Brain microvascular endothelial cell (primary cell): ENCODE results near the gene MYPOP.

ENCODE experiments used
- DNase-seq: peaks from one replicate; pipeline ENCODE4 v3.0.0-alpha.2; 2020
- H3K27ac ChIP-seq: fragments of 250-450 bp; sonication (Bioruptor Pico); 2 replicates; pipeline ENCODE4 v1.5.1; 2020; ENCODE audit warnings: mild to moderate bottlenecking, moderate library complexity
- H3K27me3 ChIP-seq: fragments of 250-450 bp; sonication (Bioruptor Pico); replicated peaks from 2 replicates; pipeline ENCODE4 v1.5.1; 2020; ENCODE audit warnings: mild to moderate bottlenecking
- H3K36me3 ChIP-seq: fragments of 250-450 bp; sonication (Bioruptor Pico); replicated peaks from 2 replicates; pipeline ENCODE4 v1.5.1; 2020; ENCODE audit warnings: mild to moderate bottlenecking
- H3K4me3 ChIP-seq: 2 replicates; pipeline ENCODE4 v1.5.1; 2011; ENCODE audit warnings: low read depth, mild to moderate bottlenecking, control low read depth, low read length, moderate library complexity
- CTCF ChIP-seq: IDR thresholded peaks from 2 replicates; pipeline ENCODE4 v1.5.1; 2011; ENCODE audit warnings: low read depth, mild to moderate bottlenecking, moderate library complexity, low read length, control low read depth, inconsistent platforms; ENCODE audit errors: missing control alignments
- in situ Hi-C: cut with HindIII; loops from 2 replicates; pipeline ENCODE4 v1.10.0; 2017; ENCODE audit warnings: low sequenced_read_pairs, low pct_ligation_motif_present

The MYPOP gene

GRCh38 chr19:45879055-45879454 lies 23.4 kb downstream of the MYPOP start:
- Histone ChIP-seq H3K4me3 (no peak overlapping the region), H3K27ac (no peak overlapping the region), H3K36me3 (no peaks in the 10 kb centered on the region), H3K27me3 (no peaks in the 10 kb centered on the region)
- DNase-seq: no peak
- TF ChIP-seq CTCF: no peak
- in situ Hi-C loops: no loop called here

- DNase-seq: no peak
- H3K27ac ChIP-seq: no peak overlapping the region
- H3K4me3 ChIP-seq: no peak overlapping the region
- TF ChIP-seq CTCF: no peak
- H3K27me3 ChIP-seq: no peaks in the 10 kb centered on the region
- in situ Hi-C loops: no loop called here
- H3K36me3 ChIP-seq: no peaks in the 10 kb centered on the region
Measured at GRCh38 chr19:45878043-45878794, 24.2 kb downstream of the MYPOP start.

GRCh38 chr19:45876411-45877197 lies 25.8 kb downstream of the MYPOP start:
- DNase-seq: peak; percentile 24
- Histone ChIP-seq H3K27ac (peak overlapping the region; percentile 9), H3K27me3 (no peaks in the 10 kb centered on the region), H3K36me3 (no peaks in the 10 kb centered on the region), H3K4me3 (peak overlapping the region; percentile 20)
- in situ Hi-C loops: no loop called here
- TF ChIP-seq CTCF: no peak

- no peak for DNase-seq
- TF ChIP-seq CTCF: no peak
- H3K27me3 ChIP-seq: no peaks in the 10 kb centered on the region
- no peak overlapping the region for H3K4me3 ChIP-seq
- in situ Hi-C loops: no loop called here
- no peaks in the 10 kb centered on the region for H3K36me3 ChIP-seq
- H3K27ac ChIP-seq: no peak overlapping the region
Measured at GRCh38 chr19:45876161-45876410, 26.3 kb downstream of the MYPOP start.

- TF ChIP-seq CTCF: no peak
- in situ Hi-C loops: no loop called here
- Histone ChIP-seq H3K36me3 (no peaks in the 10 kb centered on the region), H3K27me3 (no peaks in the 10 kb centered on the region), H3K27ac (no peak overlapping the region), H3K4me3 (no peak overlapping the region)
- DNase-seq: no peak
Measured at GRCh38 chr19:45874620-45874966, 27.8 kb downstream of the MYPOP start.
